Measurements from ENCODE around the gene KCNAB1.
"Not testable (repeated sequence)": the region's sequence is repeated elsewhere in the genome, so short reads cannot be mapped to it uniquely, and the experiment has no call there.

KCNAB1 gene

DNA sequence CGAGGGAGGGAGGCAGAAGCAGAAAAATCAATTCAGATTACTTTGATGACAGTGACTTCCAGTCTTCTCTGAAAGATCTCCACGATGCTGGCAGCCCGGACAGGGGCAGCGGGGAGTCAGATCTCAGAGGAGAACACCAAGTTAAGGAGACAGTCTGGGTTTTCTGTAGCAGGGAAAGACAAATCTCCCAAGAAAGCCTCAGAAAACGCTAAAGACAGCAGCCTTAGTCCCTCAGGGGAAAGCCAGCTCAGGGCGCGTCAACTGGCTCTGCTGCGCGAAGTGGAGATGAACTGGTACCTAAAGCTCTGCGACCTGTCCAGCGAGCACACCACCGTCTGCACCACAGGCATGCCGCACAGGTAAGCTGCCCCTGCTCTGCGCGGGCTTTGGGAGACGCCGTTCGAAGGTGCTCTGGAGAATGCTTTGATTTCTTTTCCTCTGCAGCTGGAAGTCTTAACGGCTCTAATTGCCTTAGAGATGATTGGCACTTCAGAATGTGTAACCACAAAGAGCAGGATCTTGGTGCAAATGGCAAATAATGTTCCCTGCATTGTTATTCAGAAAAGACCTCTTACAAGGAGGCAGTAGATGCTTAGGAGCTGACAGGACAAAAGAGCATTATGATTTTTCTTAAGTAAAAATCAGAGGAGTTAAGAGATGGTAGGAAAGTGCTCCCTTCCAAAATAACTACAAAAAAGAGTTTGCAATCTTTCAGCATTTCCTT is at the start of gene KCNAB1:
Gene KCNAB1, plus strand, starts transcription at position 51 of the 724 bp plus-strand sequence.
- intact Hi-C loops (cut with DNase I; ENCODE audit: low total_unique reads) = no loop called here
- no peaks in the 10 kb centered on the region for H3K36me3 ChIP-seq
- H3K4me1 ChIP-seq = peaks cover 0 to 9% (median 2%) of the 10 kb centered on the region in 4 donors
- no peak within 1 kb of the TSS for H3K27ac ChIP-seq
- no peak for DNase-seq
- no peaks in the 10 kb centered on the region for H3K9me3 ChIP-seq
- H3K4me3 ChIP-seq = peak within 1 kb of the TSS; percentile 32 to 46
- TF ChIP-seq, protein P1, sequence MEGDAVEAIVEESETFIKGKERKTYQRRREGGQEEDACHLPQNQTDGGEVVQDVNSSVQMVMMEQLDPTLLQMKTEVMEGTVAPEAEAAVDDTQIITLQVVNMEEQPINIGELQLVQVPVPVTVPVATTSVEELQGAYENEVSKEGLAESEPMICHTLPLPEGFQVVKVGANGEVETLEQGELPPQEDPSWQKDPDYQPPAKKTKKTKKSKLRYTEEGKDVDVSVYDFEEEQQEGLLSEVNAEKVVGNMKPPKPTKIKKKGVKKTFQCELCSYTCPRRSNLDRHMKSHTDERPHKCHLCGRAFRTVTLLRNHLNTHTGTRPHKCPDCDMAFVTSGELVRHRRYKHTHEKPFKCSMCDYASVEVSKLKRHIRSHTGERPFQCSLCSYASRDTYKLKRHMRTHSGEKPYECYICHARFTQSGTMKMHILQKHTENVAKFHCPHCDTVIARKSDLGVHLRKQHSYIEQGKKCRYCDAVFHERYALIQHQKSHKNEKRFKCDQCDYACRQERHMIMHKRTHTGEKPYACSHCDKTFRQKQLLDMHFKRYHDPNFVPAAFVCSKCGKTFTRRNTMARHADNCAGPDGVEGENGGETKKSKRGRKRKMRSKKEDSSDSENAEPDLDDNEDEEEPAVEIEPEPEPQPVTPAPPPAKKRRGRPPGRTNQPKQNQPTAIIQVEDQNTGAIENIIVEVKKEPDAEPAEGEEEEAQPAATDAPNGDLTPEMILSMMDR (IDR thresholded peaks at IDR 0.05) = no peak
- H3K27me3 ChIP-seq = no peaks in the 10 kb centered on the region

DNA sequence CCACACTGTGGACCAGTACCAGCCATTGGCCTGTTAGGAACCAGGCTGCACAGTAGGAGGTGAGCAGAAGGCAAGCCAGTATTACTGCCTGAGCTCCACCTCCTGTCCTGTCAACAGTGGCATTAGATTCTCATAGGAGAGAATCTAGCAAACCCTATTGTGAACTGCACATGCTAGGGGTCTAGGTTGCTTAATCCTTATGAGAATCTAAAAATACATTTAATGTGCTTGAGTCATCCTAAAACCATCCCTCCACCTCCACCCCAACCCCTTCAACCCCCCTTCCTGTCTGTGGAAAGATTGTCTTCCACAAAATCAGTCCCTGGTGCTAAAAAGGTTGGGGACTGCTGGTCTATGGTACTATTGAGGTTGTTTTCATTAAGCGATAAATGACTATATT is 49.3 kb upstream of the KCNAB1 start:
- Histone ChIP-seq H3K27ac (no peak overlapping the region), H3K9me3 (no peaks in the 10 kb centered on the region), H3K4me3 (no peak overlapping the region), H3K4me1 (no peaks in the 10 kb centered on the region), H3K36me3 (no peaks in the 10 kb centered on the region), H3K27me3 (no peaks in the 10 kb centered on the region)
- no peak for DNase-seq
- TF ChIP-seq, protein P1 (IDR thresholded peaks at IDR 0.05) = no peak
- intact Hi-C loops (cut with DNase I; ENCODE audit: low total_unique reads) = no loop called here

DNA sequence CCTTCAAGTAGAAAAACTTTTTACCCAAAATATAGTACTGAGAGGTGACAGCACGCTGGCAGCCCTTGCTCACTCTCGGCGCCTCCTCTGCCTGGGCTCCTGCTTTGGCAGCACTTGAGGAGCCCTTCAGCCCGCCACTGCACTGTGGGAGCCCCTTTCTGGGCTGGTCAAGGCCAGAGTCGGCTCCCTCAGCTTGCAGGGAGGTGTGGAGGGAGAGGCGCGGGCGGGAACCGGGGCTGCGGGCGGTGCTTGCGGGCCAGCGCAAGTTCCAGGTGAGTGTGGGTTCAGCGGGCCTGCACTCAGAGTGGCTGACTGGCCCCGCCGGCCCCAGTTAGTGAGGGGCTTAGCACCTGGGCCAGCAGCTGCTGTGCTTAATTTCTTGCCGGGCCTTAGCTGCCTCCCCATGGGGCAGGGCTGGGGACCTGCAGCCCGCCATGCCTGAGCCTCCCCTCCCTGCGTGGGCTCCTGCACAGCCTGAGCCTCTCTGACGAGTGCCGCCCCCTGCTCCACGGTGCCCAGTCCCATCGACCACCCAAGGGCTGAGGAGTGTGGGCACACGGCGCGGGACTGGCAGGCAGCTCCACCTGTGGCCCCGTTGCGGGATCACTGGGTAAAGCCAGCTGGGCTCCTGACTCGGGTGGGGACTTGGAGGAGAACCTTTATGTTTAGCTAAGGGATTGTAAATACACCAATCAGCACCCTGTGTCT is 47.3 kb upstream of the KCNAB1 start:
- DNase-seq; H3K4me1 ChIP-seq; H3K9me3 ChIP-seq; H3K36me3 ChIP-seq; H3K4me3 ChIP-seq; H3K27ac ChIP-seq; intact Hi-C loops (cut with DNase I; ENCODE audit: low total_unique reads); H3K27me3 ChIP-seq: not testable (repeated sequence)

DNA sequence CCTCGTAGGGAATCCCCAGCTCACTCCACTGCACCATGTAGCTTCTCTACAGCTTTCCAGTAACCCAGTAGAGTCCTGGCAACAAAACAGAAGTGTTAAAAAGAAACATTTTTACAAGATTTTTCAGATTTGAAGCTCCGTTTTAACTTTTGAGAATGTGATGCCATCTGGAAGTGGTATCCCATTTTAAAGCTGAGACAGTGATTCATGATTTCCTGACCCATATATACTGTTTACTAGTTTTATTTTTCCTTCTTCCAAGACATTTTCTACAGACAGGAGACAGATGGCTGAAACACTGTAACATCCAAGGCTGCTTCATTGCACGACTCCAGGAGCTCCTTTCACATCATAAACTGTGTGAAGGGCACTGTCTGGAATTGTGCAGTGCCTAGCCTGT is 30.3 kb upstream of the KCNAB1 start:
- no peak overlapping the region for H3K27ac ChIP-seq
- DNase-seq = no peak
- intact Hi-C loops (cut with DNase I; ENCODE audit: low total_unique reads) = no loop called here
- H3K4me3 ChIP-seq = no peak overlapping the region
- H3K27me3 ChIP-seq = no peaks in the 10 kb centered on the region
- no peaks in the 10 kb centered on the region for H3K9me3 ChIP-seq
- no peaks in the 10 kb centered on the region for H3K36me3 ChIP-seq
- TF ChIP-seq, protein P1 (IDR thresholded peaks at IDR 0.05) = no peak
- peaks cover 0 to 12% (median 7%) of the 10 kb centered on the region in 4 donors for H3K4me1 ChIP-seq

DNA sequence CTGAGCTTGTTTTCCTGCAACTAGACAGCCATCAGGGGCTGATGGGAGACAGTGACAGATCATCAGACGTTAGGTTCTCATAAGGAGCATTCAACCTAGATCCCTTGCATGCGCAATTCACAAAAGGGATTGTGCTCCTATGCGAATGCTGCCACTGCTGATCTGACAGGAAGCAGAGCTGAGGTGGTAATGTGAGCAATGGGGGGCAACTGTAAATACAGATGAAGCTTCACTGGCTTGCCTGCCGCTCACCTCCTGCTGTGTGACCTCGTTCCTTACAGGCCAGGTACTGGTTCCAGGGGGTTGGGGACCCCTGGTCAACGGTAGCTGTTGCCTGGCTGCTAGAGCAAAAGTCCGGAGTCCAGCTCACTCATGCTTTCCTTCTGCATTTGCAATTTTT is 26.4 kb upstream of the KCNAB1 start:
- no peak overlapping the region for H3K27ac ChIP-seq
- no peaks in the 10 kb centered on the region for H3K36me3 ChIP-seq
- no peak overlapping the region for H3K4me3 ChIP-seq
- intact Hi-C loops (cut with DNase I; ENCODE audit: low total_unique reads) = no loop called here
- H3K4me1 ChIP-seq = peaks cover 0 to 22% (median 3%) of the 10 kb centered on the region in 4 donors
- H3K27me3 ChIP-seq = no peaks in the 10 kb centered on the region
- H3K9me3 ChIP-seq = no peaks in the 10 kb centered on the region
- DNase-seq = no peak
- TF ChIP-seq, protein P1 (IDR thresholded peaks at IDR 0.05) = no peak

DNA sequence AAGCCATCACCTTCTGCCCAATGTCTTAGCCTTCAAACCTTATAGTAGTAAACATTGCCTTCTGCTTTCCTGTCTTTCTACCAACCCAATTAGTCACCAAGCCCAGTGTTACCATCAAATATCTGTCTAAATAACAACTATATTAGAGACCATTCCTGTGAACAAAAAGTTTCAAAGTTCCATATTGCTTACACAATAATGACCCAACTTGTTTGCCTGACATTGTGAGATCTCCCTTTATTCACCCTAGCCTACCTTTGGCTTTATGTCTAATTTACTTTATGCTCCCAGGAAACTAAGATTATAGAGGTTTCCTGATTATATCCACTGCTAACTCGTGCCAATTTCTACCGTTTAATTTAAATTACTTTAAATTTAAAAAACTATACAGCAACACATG is 26.0 kb upstream of the KCNAB1 start:
- Histone ChIP-seq H3K36me3 (no peaks in the 10 kb centered on the region), H3K4me1 (peaks cover 0 to 22% (median 3%) of the 10 kb centered on the region in 4 donors), H3K27me3 (no peaks in the 10 kb centered on the region), H3K4me3 (no peak overlapping the region), H3K27ac (no peak overlapping the region), H3K9me3 (no peaks in the 10 kb centered on the region)
- TF ChIP-seq, protein P1 (IDR thresholded peaks at IDR 0.05) = no peak
- DNase-seq = no peak
- intact Hi-C loops (cut with DNase I; ENCODE audit: low total_unique reads) = no loop called here

DNA sequence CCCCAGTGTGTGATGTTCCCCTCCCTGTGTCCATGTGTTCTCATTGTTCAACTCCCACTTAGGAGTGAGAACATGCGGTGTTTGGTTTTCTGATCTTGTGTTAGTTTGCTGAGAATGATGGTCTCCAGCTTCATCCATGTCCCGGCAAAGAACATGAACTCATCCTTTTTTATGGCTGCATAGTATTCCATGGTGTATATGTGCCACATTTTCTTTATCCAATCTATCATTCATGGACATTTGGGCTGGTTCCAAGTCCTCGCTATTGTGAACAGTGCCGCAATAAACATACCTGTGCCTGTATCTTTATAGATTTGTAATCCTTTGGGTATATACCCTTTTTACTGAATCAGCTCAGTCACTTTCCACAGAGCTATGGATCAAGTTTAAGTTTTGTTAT is 24.7 kb upstream of the KCNAB1 start:
- intact Hi-C loops (cut with DNase I; ENCODE audit: low total_unique reads); H3K27me3 ChIP-seq; H3K27ac ChIP-seq; H3K9me3 ChIP-seq; H3K36me3 ChIP-seq; DNase-seq; H3K4me3 ChIP-seq: not testable (repeated sequence)
- H3K4me1 ChIP-seq = peaks cover 0 to 22% (median 3%) of the 10 kb centered on the region in 4 donors

Data from tibial artery (tissue), 4 donors.